RWPE2 (cell line): ENCODE data around the gene TRIM54.

Experiments
- ATAC-seq: fragments of 200-7000 bp; cut with Tn5 transposase; 3 replicates; pipeline ENCODE4 v1.9.1; 2021; ENCODE audit warnings: low read depth
- DNase-seq: peaks from one replicate; pipeline ENCODE4 v3.0.0-alpha.2; 2020; ENCODE audit warnings: low spot score
- H3K27ac ChIP-seq: fragments of 450-650 bp; 2 replicates; pipeline ENCODE4 v1.5.1; 2017; ENCODE audit warnings: mild to moderate bottlenecking; ENCODE audit not compliant: poor library complexity, severe bottlenecking
- H3K27me3 ChIP-seq: fragments of 250-450 bp; sonication (Bioruptor Pico); 2 replicates; pipeline ENCODE4 v1.5.1; 2021; ENCODE audit warnings: mild to moderate bottlenecking, moderate library complexity; ENCODE audit not compliant: insufficient read depth, poor library complexity, severe bottlenecking
- H3K36me3 ChIP-seq: fragments of 250-450 bp; sonication (Bioruptor Pico); 2 replicates; pipeline ENCODE4 v1.5.1; 2020; ENCODE audit warnings: low read depth, mild to moderate bottlenecking, moderate library complexity
- H3K4me1 ChIP-seq: fragments of 250-450 bp; sonication (Bioruptor Pico); 2 replicates; pipeline ENCODE4 v1.5.1; 2021; ENCODE audit warnings: mild to moderate bottlenecking, moderate library complexity; ENCODE audit not compliant: insufficient read depth, poor library complexity, severe bottlenecking
- H3K4me3 ChIP-seq: fragments of 250-450 bp; sonication (Bioruptor Pico); 2 replicates; pipeline ENCODE4 v1.5.1; 2021; ENCODE audit warnings: mild to moderate bottlenecking, moderate library complexity; ENCODE audit not compliant: severe bottlenecking
- H3K9me3 ChIP-seq: fragments of 250-450 bp; sonication (Bioruptor Pico); 2 replicates; pipeline ENCODE4 v1.5.1; 2021; ENCODE audit warnings: mild to moderate bottlenecking, moderate library complexity; ENCODE audit not compliant: severe bottlenecking
- CTCF ChIP-seq: fragments of 450-650 bp; IDR thresholded peaks from one replicate; pipeline ENCODE4 v1.5.1; 2017; ENCODE audit warnings: mild to moderate bottlenecking, moderate library complexity; ENCODE audit not compliant: poor library complexity, severe bottlenecking

Gene TRIM54

GRCh38 chr2:27323596-27324285, 41.5 kb downstream of the TRIM54 start:
- ATAC-seq, result no peak
- Histone ChIP-seq H3K27me3 (no peaks in the 10 kb centered on the region), H3K36me3 (peaks cover 12% of the 10 kb centered on the region), H3K4me1 (peaks cover 13% of the 10 kb centered on the region), H3K27ac (peak overlapping the region; percentile 85), H3K4me3 (peak overlapping the region; percentile 70), H3K9me3 (no peaks in the 10 kb centered on the region)
- no peak for TF ChIP-seq CTCF
- DNase-seq, result no peak

- DNase-seq, result no peak
- TF ChIP-seq CTCF, result no peak
- no peak overlapping the region for H3K4me3 ChIP-seq
- peaks cover 22% of the 10 kb centered on the region for H3K36me3 ChIP-seq
- no peak overlapping the region for H3K27ac ChIP-seq
- ATAC-seq, result no peak
- peaks cover 13% of the 10 kb centered on the region for H3K4me1 ChIP-seq
- no peaks in the 10 kb centered on the region for H3K9me3 ChIP-seq
- H3K27me3 ChIP-seq, result no peaks in the 10 kb centered on the region
These were observed 42.5 kb downstream of the TRIM54 start for GRCh38 chr2:27324720-27325119.

DNA sequence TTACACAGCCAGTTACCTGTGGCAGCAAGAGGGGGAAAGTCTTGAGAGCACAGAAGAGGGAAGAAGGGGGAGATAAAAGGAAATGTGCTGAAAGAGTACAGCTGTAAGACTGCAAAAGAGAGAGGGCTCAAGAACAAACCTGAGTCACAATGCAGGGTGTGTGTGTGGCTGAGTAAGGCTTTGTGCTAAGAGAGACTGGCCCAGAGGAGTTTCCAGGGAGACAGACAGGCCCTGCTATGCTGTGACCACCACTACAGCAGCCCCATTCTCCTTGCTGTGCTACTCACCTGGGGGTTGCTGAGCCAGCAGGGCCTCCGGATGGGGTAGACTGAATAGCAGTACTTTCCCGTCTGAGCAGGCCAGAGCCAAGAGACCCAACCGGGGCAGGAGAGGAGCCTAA, 53.1 kb downstream of the TRIM54 start:
- Histone ChIP-seq H3K27me3 (no peaks in the 10 kb centered on the region), H3K27ac (no peak overlapping the region), H3K9me3 (no peaks in the 10 kb centered on the region), H3K4me1 (no peaks in the 10 kb centered on the region), H3K4me3 (no peak overlapping the region), H3K36me3 (peaks cover 73% of the 10 kb centered on the region)
- no peak for TF ChIP-seq CTCF
- DNase-seq (no peak), ATAC-seq (no peak)

DNA sequence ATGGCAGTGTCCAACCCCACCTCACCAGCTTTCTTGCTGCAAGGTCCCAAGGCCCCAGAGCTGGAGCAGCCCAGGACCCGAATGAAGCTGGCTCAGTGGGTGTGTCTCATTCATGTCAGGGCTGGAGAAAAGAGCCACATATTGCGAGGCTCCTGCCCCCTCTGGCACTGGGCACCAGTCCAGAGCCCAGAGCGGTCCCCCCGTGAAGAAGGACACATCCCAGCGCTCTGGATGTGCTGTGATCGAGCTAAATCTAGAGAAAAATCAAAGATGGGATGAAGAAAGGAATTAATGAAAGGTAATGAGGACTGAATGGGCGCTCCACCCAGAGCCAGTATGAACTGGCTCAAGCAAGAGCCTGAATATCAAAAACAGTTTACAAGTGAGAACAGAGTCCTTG, 53.9 kb downstream of the TRIM54 start:
- ATAC-seq, result no peak
- H3K27ac ChIP-seq, result no peak overlapping the region
- no peak for TF ChIP-seq CTCF

DNA sequence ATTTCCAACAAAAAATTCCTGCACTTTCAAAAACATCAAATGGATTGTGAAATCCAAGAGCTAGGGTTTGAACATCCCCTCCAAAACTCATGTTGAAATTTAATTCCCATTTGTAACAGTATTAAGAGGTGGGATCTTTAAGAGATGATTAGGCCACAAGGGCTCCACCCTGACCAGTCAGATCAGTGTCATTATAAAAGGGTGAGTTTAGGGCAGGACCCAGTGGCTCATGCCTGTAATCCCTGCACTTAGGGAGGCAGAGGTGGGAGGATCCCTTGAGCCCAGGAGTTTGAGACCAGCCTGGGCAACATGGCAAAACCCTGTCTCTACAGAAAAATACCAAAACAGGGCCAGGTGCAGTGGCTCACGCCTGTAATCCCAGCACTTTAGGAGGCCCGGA, 65.4 kb downstream of the TRIM54 start:
- no peaks in the 10 kb centered on the region for H3K4me1 ChIP-seq
- no peak for ATAC-seq
- DNase-seq, result no peak
- H3K9me3 ChIP-seq, result no peaks in the 10 kb centered on the region
- no peak overlapping the region for H3K4me3 ChIP-seq
- no peak for TF ChIP-seq CTCF
- no peaks in the 10 kb centered on the region for H3K27me3 ChIP-seq
- H3K36me3 ChIP-seq, result peaks cover 34% of the 10 kb centered on the region
- H3K27ac ChIP-seq, result no peak overlapping the region

More for the DNA sequence above, 53.9 kb downstream of the TRIM54 start:
- Histone ChIP-seq H3K36me3 (peaks cover 74% of the 10 kb centered on the region), H3K4me1 (no peaks in the 10 kb centered on the region), H3K4me3 (no peak overlapping the region), H3K27me3 (no peaks in the 10 kb centered on the region), H3K9me3 (no peaks in the 10 kb centered on the region)
- no peak for DNase-seq
